ENCODE data around the gene MCRS1. TPM values are rescaled to one million over a fixed set of nuclear protein-coding genes. Genes with fewer than 3 reads are reported as not detected.

The MCRS1 gene
- total and polyA plus RNA-seq, 4 donors = 35.6 to 55.8 (median 49.0) TPM

DNA sequence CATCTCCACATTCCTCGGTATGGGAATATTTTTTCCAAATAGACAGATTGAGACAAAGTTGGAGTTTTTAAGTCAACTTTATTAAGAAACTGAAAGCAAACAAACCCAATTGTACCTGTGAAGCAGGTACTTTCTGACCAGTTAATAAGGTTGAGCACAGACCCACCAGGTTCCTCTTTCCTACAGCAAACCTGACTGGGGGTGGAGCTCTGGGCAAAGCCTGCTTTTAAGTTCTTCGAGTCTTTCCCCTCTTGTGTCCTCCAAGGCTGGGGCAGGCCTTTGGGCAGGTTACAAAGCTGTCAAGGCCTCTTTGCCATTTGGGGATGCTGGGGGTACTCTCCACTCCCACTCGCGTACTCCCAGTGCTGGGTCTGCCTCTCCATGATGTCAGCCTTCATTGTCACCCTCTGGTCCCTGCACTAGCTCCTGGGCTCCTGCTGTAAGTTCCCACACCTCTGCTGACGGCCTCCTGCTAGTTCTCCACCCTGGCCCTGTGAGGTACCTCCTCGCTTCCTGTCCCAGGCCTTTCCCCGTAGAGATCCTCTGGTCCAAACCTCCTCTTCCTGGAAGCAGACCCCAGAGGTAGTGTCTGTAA is 25.9 kb downstream of the MCRS1 start:
- ATAC-seq (ENCODE audit: insufficient read depth, low FRiP score) = no peak
- DNase-seq = no peak
- 80 to 84% methylated on average over 7 of the region's 7 CpGs for WGBS, 2 donors

DNA sequence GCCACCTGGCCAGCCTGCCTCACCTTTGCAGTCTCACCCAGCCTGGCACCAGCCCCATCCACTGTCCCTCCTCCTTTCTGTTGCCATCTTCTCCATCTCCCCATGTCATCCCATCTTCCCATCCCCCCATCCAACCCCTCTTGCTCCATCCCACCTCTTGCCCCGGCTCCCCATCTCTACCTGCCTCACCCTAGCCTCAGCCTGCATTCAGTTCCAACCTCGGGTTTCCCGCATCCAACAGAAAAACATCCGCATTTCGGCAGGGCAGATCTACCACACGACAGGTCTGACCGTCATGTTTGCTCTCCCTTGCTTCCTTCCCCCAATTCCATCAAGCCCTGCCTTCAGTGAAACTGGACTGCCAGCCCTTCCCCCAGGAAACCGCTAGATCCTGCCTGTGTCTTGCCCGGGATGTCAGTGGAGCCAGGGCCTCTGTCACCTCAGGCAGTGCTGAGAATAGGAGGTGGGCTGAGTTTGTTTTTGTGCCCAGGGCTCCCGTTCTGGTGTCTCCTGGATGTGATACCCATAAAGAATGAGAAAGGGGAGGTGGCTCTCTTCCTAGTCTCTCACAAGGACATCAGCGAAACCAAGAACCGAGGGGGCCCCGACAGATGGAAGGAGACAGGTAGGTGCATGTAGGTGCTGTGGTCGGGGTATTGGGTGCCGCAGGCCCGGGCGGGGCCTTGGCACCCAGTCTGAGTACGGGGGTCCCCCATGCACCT is 26.6 kb downstream of the MCRS1 start:
- Histone ChIP-seq H3K4me1 (ENCODE audit: control insufficient read depth in 5 of 5, insufficient read depth in 5 of 5, low read length in 5 of 5) (peaks cover 0 to 22% (median 2%) of the 10 kb centered on the region in 5 donors), H3K27ac (ENCODE audit: low read depth in 1 of 2, low read length in 1 of 2) (no peak overlapping the region), H3K36me3 (ENCODE audit: control insufficient read depth in 4 of 4, insufficient read depth in 4 of 4, low read length in 4 of 4) (no peaks in the 10 kb centered on the region), H3K27me3 (ENCODE audit: control insufficient read depth in 3 of 3, insufficient read depth in 3 of 3, low read length in 2 of 3) (peaks cover 0 to 71% (median 48%) of the 10 kb centered on the region in 3 donors), H3K4me3 (no peak overlapping the region), H3K9me3 (ENCODE audit: control insufficient read depth in 4 of 4, insufficient read depth in 3 of 4, low read length in 3 of 4) (no peaks in the 10 kb centered on the region), H3K9ac (ENCODE audit: insufficient read depth in 1 of 2, low read length in 2 of 2) (no peak overlapping the region)
- DNase-seq (no peak), ATAC-seq (ENCODE audit: insufficient read depth, low FRiP score) (no peak)
- 89 to 93% methylated on average over 18 of the region's 18 CpGs for WGBS, 2 donors
- TF ChIP-seq, protein P1, sequence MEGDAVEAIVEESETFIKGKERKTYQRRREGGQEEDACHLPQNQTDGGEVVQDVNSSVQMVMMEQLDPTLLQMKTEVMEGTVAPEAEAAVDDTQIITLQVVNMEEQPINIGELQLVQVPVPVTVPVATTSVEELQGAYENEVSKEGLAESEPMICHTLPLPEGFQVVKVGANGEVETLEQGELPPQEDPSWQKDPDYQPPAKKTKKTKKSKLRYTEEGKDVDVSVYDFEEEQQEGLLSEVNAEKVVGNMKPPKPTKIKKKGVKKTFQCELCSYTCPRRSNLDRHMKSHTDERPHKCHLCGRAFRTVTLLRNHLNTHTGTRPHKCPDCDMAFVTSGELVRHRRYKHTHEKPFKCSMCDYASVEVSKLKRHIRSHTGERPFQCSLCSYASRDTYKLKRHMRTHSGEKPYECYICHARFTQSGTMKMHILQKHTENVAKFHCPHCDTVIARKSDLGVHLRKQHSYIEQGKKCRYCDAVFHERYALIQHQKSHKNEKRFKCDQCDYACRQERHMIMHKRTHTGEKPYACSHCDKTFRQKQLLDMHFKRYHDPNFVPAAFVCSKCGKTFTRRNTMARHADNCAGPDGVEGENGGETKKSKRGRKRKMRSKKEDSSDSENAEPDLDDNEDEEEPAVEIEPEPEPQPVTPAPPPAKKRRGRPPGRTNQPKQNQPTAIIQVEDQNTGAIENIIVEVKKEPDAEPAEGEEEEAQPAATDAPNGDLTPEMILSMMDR (IDR thresholded peaks at IDR 0.05; ENCODE audit: control extremely low read depth, extremely low read depth) = no peak

More for the DNA sequence above, 25.9 kb downstream of the MCRS1 start:
- Histone ChIP-seq H3K36me3 (ENCODE audit: control insufficient read depth in 4 of 4, insufficient read depth in 4 of 4, low read length in 4 of 4) (no peaks in the 10 kb centered on the region), H3K9ac (ENCODE audit: insufficient read depth in 1 of 2, low read length in 2 of 2) (no peak overlapping the region), H3K4me3 (no peak overlapping the region), H3K27me3 (ENCODE audit: control insufficient read depth in 3 of 3, insufficient read depth in 3 of 3, low read length in 2 of 3) (peaks cover 0 to 67% (median 41%) of the 10 kb centered on the region in 3 donors), H3K9me3 (ENCODE audit: control insufficient read depth in 4 of 4, insufficient read depth in 3 of 4, low read length in 3 of 4) (no peaks in the 10 kb centered on the region), H3K4me1 (ENCODE audit: control insufficient read depth in 5 of 5, insufficient read depth in 5 of 5, low read length in 5 of 5) (peaks cover 0 to 22% (median 2%) of the 10 kb centered on the region in 5 donors), H3K27ac (ENCODE audit: low read depth in 1 of 2, low read length in 1 of 2) (no peak overlapping the region)
- TF ChIP-seq, protein P1 (IDR thresholded peaks at IDR 0.05; ENCODE audit: control extremely low read depth, extremely low read depth) = no peak

DNA sequence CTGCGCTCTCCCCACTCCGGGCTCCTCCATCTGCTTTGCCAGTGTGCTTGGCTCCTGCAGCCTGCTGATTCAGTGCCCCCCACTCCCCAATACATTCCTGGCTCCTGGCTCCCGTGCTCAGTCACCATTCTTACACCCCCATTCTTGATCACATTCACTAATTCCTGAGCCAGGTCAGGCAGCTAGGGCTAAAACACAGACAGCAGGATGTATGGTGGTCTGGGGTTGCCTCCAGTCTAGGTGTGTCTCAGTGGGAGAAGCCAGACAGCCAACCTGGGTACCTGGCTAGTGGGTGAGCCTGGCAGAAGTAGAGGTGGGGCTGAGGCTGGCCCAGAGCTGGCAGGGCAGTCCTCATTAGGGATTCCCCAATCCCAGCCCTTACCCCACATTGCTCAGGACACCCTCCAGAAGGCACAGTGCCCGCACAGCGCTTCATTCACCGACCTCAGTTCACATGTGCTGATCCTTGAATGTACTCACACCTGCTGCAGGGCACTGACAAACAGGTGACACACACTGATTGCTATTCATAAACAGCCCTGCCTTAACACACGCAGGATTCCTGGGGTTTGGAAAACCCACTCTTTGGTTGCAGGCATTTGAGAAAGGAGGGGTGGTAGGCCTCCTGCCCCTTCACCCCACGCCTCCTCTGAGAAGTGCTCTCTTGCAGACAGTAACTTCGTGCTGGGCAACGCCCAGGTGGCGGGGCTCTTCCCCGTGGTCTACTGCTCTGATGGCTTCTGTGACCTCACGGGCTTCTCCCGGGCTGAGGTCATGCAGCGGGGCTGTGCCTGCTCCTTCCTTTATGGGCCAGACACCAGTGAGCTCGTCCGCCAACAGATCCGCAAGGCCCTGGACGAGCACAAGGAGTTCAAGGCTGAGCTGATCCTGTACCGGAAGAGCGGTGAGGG is 27.5 kb downstream of the MCRS1 start:
- H3K27ac ChIP-seq (ENCODE audit: low read depth in 1 of 2, low read length in 1 of 2) = no peak overlapping the region
- TF ChIP-seq, protein P1 (IDR thresholded peaks at IDR 0.05; ENCODE audit: control extremely low read depth, extremely low read depth) = no peak
- H3K9ac ChIP-seq (ENCODE audit: insufficient read depth in 1 of 2, low read length in 2 of 2) = no peak overlapping the region
- no peaks in the 10 kb centered on the region for H3K36me3 ChIP-seq (ENCODE audit: control insufficient read depth in 4 of 4, insufficient read depth in 4 of 4, low read length in 4 of 4)
- WGBS, 2 donors = 81 to 82% methylated on average over 21 of the region's 21 CpGs
- peaks cover 0 to 22% (median 2%) of the 10 kb centered on the region in 5 donors for H3K4me1 ChIP-seq (ENCODE audit: control insufficient read depth in 5 of 5, insufficient read depth in 5 of 5, low read length in 5 of 5)
- H3K9me3 ChIP-seq (ENCODE audit: control insufficient read depth in 4 of 4, insufficient read depth in 3 of 4, low read length in 3 of 4) = no peaks in the 10 kb centered on the region
- no peak for ATAC-seq (ENCODE audit: insufficient read depth, low FRiP score)
- H3K27me3 ChIP-seq (ENCODE audit: control insufficient read depth in 3 of 3, insufficient read depth in 3 of 3, low read length in 2 of 3) = peaks cover 0 to 71% (median 49%) of the 10 kb centered on the region in 3 donors
- DNase-seq = no peak
- no peak overlapping the region for H3K4me3 ChIP-seq

Data from lung (tissue), 12 donors.